GM12873 (cell line): ENCODE measurements around the gene PHF21B.

Experiments
- TF ChIP-seq, protein P1 (sequence below): IDR thresholded peaks from 2 replicates; pipeline ENCODE4 v1.5.1; 2012; ENCODE audit warnings: low read depth, mild to moderate bottlenecking, moderate library complexity, low read length, control low read depth; ENCODE audit not compliant: insufficient read depth; ENCODE audit errors: missing control alignments

The PHF21B gene

DNA sequence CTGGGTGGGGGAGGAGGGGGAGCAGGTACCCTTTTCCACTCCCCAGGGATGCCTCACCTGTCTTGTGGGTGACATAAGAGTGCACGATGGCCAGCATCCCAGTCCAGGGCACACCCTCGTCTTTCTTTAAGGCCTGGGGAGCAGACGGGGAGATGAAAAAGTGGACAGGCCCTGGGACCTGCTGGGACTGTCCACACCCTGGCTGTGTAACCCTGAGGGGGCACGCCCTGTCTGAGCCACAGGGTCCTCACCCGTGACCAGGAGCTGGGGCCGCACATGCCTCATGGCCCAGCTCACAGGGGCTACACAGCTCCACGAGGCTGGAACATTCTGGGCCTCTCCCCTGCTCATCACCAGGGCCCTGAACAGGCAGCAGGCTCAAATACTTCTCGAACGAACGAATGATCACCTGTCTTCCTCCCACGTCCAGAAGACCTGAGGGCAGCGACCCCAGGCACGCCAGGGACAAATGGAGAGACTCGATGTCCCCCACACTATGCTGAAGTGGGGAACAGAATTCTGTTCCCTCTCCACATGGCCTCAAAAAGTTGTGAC is 123.9 kb downstream of the PHF21B start:
- TF ChIP-seq, protein P1, sequence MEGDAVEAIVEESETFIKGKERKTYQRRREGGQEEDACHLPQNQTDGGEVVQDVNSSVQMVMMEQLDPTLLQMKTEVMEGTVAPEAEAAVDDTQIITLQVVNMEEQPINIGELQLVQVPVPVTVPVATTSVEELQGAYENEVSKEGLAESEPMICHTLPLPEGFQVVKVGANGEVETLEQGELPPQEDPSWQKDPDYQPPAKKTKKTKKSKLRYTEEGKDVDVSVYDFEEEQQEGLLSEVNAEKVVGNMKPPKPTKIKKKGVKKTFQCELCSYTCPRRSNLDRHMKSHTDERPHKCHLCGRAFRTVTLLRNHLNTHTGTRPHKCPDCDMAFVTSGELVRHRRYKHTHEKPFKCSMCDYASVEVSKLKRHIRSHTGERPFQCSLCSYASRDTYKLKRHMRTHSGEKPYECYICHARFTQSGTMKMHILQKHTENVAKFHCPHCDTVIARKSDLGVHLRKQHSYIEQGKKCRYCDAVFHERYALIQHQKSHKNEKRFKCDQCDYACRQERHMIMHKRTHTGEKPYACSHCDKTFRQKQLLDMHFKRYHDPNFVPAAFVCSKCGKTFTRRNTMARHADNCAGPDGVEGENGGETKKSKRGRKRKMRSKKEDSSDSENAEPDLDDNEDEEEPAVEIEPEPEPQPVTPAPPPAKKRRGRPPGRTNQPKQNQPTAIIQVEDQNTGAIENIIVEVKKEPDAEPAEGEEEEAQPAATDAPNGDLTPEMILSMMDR: no peak

DNA sequence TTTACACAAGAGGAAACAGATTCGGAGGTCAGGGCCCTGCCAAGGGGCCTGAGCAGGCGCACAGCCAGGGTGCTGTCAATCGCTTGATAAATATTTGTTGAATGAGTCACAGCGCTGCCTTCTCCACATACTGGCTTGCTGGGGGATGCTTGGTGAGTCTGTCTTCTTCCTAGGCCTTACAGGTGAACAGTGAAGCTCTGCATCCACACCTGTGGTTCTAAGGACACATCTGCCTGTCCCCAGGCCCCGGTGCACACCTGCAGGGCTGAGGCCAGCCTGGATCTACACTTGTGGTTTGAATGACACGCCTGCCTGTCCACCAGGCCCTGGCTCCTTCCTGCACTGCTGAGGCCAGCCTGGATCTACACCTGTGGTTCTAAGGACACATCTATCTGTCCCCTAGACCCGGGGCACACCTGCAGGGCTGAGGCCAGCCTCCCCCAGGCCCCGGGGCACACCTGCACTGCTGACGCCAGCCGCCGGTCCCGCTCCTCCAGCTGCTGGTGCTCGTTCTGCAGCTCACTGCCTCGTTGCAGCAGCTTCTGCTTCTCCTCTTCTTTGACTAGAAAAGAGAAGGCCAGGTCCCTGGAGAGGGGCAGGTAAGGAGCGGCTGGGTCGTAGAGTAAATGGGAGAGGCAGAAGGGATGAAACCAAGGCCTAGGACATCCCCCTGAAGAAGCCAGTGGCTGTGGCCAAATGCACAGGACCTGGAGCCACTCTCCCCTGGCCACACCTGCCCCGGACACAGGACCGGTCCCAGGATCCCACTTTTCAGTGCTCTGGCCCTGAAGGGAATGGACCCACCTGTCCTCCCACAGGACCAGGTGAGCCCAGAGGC is 124.6 kb downstream of the PHF21B start:
- TF ChIP-seq, protein P1: no peak

DNA sequence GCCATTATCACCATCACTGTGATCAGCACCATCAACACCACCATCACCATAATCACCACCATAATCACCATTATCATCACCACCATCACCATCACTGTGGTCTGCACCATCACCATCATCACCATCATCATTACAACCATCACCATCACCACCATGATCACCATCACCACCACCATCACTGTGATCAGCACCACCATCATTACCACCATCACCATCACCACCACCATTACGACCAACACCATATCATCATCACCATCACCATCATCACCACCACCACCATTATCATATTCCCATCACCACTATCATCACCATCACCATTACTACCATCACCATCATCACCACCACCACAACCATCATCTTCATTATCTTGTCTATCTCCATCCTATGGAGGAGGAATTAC is 125.2 kb downstream of the PHF21B start:
- TF ChIP-seq, protein P1: no peak

DNA sequence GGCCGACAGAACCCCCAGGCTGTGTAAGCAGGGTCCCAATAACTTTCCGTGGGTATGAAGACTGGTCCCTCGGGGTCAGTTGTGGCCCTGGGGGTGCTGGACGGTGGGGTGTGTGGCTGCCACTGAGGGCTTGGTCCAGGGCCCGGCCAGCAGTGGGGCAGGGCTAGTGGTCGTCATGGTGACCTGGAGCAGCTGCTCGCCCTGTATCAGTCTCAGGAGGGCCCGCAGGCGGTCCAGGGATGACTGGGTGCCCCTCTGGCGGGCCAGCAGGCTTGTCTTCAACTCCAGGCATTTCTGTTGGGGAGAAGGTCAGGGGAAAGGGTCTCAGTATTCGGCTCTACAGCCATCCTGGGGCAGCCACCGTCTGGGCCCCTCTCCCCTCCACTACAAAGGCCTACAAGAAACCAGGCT is 126.8 kb downstream of the PHF21B start:
- TF ChIP-seq, protein P1: no peak

DNA sequence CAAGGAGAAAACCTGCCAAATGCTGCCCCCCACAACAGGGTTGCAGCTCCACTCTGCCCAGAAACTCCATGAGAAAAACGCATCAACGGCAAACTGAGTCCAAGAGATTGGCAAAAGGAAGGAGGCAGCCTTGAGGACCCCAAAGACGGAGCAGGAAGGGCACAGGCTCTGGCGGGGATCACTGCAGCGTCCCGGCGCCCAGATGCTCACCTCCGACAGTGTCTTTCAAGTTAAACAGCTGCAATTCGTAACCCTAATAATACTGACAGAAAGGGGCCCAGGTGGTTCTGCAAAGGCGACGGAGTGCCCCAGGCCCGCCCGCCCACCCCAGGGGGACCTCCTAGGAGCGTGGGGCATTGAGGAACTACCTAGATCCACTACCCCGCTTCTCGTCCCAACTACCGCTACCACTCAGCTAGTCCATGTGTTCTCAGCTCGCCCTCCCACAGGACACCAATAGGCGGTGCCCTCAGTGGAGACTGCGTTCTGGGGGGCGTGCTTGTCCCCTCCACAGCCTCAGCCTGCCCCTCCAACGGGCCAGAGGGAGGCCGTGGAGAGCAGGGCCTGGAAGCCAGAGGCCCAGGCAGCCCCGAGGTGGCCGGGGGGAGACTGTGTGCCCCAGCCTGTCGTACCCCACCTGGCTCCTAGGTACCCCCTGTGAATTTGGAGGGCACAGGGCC is 127.4 kb downstream of the PHF21B start:
- TF ChIP-seq, protein P1: no peak

DNA sequence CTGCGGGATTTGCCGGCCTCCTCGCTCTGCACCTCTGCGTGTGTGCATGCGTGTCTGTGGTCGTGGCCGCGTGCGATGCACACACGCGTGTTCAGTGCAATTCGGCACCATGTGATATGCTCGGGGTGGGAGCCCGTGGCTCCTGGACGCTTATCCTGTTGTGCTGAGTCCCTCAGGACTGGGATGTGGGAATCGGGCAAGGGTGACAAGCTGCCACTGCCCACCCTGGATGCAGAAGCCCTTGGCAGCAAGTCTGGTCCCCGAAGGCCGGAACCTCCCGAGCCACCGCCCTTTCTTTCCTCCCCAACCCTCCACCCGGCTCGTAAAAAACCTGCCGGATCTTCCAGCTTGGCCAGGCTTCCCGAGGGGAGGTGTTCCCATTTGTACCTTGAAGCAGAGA is 128.2 kb downstream of the PHF21B start:
- TF ChIP-seq, protein P1: no peak

DNA sequence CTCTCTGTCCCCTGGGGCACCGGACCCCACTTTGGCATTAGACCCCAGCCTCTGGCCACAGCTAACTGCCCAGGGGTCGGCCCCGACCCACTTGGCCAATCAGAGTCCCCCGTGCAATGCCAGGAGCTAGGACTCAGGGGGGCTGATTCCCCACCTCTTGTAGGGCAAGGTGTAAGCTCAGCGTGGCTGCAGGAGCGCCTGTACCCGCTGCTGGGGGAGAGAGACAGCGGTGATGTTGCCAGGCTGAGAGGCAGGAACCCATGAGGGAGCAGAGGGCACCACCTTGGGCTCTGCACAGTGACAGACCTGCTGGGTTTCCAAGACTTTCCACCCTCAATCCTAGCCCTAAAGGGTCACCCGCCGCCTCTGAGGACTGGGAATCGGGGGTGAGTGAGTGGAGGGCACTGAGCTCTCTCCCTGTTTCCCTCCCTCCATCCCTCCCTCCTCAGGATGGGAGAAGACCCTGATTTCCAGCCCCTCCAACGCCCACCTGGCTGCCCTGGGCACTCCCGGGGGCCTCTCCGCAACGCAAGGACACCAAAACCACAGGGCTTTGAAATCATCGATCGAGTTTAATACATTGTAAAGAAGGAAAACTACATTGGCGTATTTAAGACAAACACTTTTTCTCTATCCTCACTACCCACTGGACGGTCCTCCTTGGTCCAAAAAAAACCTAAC is 129.1 kb downstream of the PHF21B start:
- TF ChIP-seq, protein P1: no peak
